Measurements from ENCODE around the gene TOM1L2. TPM values are rescaled to one million over a fixed set of nuclear protein-coding genes. Genes with fewer than 3 reads are reported as not detected.

Gene TOM1L2
- total RNA-seq, 1 experiment from 2014 or later, result 34.2 TPM

GRCh38 chr17:17814162-17815061 lies 157.8 kb downstream of the TOM1L2 start:
- H3K4me1 Mint-ChIP-seq (ENCODE audit: insufficient read depth, unreplicated experiment), result peaks cover 10% of the 10 kb centered on the region
- intact Hi-C loops (cut with micrococcal nuclease), result no loop called here
- no peak overlapping the region for H3K27ac Mint-ChIP-seq (ENCODE audit: low read depth, unreplicated experiment)
- POLR2A ChIA-PET, result interaction anchor here (0.6 to 4.0 kb wide), 2 partner anchors 27 to 123 kb away, joined by 3 to 17 read pairs; no protein-coding TSS in a partner anchor
- H3K4me3 Mint-ChIP-seq (ENCODE audit: unreplicated experiment), result no peak overlapping the region
- H3K36me3 Mint-ChIP-seq (ENCODE audit: insufficient read depth, unreplicated experiment), result peaks cover 67% of the 10 kb centered on the region
- no peaks in the 10 kb centered on the region for H3K9me3 Mint-ChIP-seq (ENCODE audit: unreplicated experiment)
- TF ChIP-seq CTCF (IDR thresholded peaks at IDR 0.05; ENCODE audit: unreplicated experiment), result no peak
- no TSS peak for BruUV-seq (replicated peaks)
- no peaks in the 10 kb centered on the region for H3K27me3 Mint-ChIP-seq (ENCODE audit: insufficient read depth, unreplicated experiment)
- DNase-seq (ENCODE audit: unreplicated experiment), result no peak
- CTCF ChIA-PET, result interaction anchor here (0.5 to 5.5 kb wide), 6 partner anchors 8 to 200 kb away, joined by 3 to 92 read pairs (median 4); no protein-coding TSS in a partner anchor

GRCh38 chr17:17813725-17814095 lies 158.5 kb downstream of the TOM1L2 start:
- H3K4me3 Mint-ChIP-seq (ENCODE audit: unreplicated experiment), result no peak overlapping the region
- no peak for TF ChIP-seq CTCF (IDR thresholded peaks at IDR 0.05; ENCODE audit: unreplicated experiment)
- CTCF ChIA-PET, result interaction anchor here (0.8 to 5.5 kb wide), 4 partner anchors 9 to 75 kb away, joined by 3 to 92 read pairs (median 12); no protein-coding TSS in a partner anchor
- DNase-seq (ENCODE audit: unreplicated experiment), result no peak
- H3K27ac Mint-ChIP-seq (ENCODE audit: low read depth, unreplicated experiment), result no peak overlapping the region
- H3K27me3 Mint-ChIP-seq (ENCODE audit: insufficient read depth, unreplicated experiment), result no peaks in the 10 kb centered on the region
- intact Hi-C loops (cut with micrococcal nuclease), result no loop called here
- no peaks in the 10 kb centered on the region for H3K9me3 Mint-ChIP-seq (ENCODE audit: unreplicated experiment)
- peaks cover 4% of the 10 kb centered on the region for H3K4me1 Mint-ChIP-seq (ENCODE audit: insufficient read depth, unreplicated experiment)
- POLR2A ChIA-PET, result interaction anchor here (0.6 to 4.0 kb wide), 2 partner anchors 28 to 122 kb away, joined by 3 to 17 read pairs; no protein-coding TSS in a partner anchor
- no TSS peak for BruUV-seq (replicated peaks)
- peaks cover 67% of the 10 kb centered on the region for H3K36me3 Mint-ChIP-seq (ENCODE audit: insufficient read depth, unreplicated experiment)

- H3K27me3 Mint-ChIP-seq (ENCODE audit: insufficient read depth, unreplicated experiment), result no peaks in the 10 kb centered on the region
- DNase-seq (ENCODE audit: unreplicated experiment), result no peak
- no TSS peak for BruUV-seq (replicated peaks)
- H3K36me3 Mint-ChIP-seq (ENCODE audit: insufficient read depth, unreplicated experiment), result peaks cover 72% of the 10 kb centered on the region
- no peaks in the 10 kb centered on the region for H3K4me1 Mint-ChIP-seq (ENCODE audit: insufficient read depth, unreplicated experiment)
- ChIA-PET POLR2A (interaction anchor here (0.6 to 4.0 kb wide), 3 partner anchors 23 to 33 kb away, joined by 3 to 17 read pairs (median 4); no protein-coding TSS in a partner anchor), CTCF (interaction anchor here (0.5 to 5.5 kb wide), 21 partner anchors 7 to 521 kb away, joined by 3 to 92 read pairs (median 3); partner anchors contain the start of gene SREBF1)
- no peak overlapping the region for H3K4me3 Mint-ChIP-seq (ENCODE audit: unreplicated experiment)
- no peak overlapping the region for H3K27ac Mint-ChIP-seq (ENCODE audit: low read depth, unreplicated experiment)
- no peak for TF ChIP-seq CTCF (IDR thresholded peaks at IDR 0.05; ENCODE audit: unreplicated experiment)
- H3K9me3 Mint-ChIP-seq (ENCODE audit: unreplicated experiment), result no peaks in the 10 kb centered on the region
- intact Hi-C loops (cut with micrococcal nuclease), result no loop called here
Observed at GRCh38 chr17:17813055-17813724, 159.0 kb downstream of the TOM1L2 start.

All from MCF 10A (cell line).